ENCODE results near the gene TBC1D3G.
"Not testable (repeated sequence)": the region's sequence is repeated elsewhere in the genome, so short reads cannot be mapped to it uniquely, and the experiment has no call there.

DNA sequence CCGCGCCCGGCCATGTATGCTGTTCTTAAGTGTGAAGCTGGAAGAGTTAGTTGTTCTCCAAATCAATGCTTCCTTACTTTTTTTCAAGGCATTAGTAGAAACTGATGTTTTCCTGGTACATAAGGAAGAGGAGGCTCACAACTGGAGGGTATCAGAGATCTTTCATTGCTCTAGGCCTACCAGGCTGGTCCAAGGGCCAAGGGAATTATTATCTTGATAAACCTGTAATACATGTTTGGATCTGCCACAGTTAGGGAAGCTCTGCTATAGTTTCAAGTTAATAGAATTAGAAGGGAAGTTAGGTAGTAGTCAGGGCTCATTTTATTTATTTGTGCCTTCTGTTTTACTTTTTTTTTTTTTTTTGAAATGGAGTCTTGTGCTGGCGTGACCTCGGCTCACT lies 39.5 kb upstream of the TBC1D3G start:
- TF ChIP-seq, protein P1, sequence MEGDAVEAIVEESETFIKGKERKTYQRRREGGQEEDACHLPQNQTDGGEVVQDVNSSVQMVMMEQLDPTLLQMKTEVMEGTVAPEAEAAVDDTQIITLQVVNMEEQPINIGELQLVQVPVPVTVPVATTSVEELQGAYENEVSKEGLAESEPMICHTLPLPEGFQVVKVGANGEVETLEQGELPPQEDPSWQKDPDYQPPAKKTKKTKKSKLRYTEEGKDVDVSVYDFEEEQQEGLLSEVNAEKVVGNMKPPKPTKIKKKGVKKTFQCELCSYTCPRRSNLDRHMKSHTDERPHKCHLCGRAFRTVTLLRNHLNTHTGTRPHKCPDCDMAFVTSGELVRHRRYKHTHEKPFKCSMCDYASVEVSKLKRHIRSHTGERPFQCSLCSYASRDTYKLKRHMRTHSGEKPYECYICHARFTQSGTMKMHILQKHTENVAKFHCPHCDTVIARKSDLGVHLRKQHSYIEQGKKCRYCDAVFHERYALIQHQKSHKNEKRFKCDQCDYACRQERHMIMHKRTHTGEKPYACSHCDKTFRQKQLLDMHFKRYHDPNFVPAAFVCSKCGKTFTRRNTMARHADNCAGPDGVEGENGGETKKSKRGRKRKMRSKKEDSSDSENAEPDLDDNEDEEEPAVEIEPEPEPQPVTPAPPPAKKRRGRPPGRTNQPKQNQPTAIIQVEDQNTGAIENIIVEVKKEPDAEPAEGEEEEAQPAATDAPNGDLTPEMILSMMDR (IDR thresholded peaks at IDR 0.05; ENCODE audit: low read depth, low read length): not testable (repeated sequence)
- TF ChIP-seq EZH2phosphoT487 (IDR thresholded peaks at IDR 0.05; ENCODE audit: low read depth): not testable (repeated sequence)

Measured in OCI-LY3 (cell line).